HG02840 (cell line): ENCODE results near the gene AQP2.
"Not testable (repeated sequence)": the region's sequence is repeated elsewhere in the genome, so short reads cannot be mapped to it uniquely, and the experiment has no call there.

Source experiments
- ATAC-seq: cut with Tn5 transposase; IDR thresholded peaks from one replicate; pipeline ENCODE4 v1.9.1; 2021; ENCODE audit warnings: mild to moderate bottlenecking, moderate library complexity, moderate number of reproducible peaks; ENCODE audit not compliant: unreplicated experiment, low FRiP score

AQP2 gene

DNA sequence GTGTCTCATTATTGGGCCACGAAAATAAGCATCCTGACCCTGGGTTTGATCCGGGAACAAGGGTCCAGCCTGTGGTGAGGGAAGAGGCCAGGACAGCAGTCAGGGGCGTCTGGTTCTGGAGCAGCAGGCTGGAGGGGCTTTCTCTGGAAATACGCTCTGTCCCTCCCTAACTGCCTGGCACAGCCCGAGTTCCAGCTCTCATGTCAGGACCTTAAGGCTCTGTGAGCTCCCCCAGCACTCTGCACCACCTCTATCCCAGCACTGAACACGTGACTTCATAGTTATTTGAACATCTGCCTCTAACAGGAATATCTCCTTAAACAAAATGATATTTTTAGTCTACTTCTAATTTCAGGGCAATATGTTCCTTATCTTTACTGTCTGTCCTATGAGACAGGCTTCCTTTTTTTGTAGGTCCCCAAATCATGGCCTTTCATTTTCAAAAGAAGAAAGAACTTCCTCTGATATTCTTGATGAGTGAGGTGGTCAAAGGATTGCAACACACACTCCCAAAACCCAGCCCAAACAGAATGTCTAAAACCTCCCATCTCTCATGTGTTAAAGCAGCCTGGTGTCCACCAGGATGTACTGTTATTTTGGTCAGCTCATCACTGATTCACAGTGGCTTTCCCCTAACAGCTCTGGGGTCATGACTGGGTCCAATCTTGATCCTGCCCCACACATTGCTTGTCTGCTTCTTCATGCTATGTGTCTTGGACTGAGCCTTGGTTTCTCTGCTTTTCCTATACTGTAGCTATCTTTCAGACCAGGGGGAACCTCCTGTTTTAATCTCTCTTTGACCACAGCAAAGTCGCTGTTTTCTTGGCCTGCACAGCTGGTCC lies 31.9 kb downstream of the AQP2 start:
- ATAC-seq, result no peak

DNA sequence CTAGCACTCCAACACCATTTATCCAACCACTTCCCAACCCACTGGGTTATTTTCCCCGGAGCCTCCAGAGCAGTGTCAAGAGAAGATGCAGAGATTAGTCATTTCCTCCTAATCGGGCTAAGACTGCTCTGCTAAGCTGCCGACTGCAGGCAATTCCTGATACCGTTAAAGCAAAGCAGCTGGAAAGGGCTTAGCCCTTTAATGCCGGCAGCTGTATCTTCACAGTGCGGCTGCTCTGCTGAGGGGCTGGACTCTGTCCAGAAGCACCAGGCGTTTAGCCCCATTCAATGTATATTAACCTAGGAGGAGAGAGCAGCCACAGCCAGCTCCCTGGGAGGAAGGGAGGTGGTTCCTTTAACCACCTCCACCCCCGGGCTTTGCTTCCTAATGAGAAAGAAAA lies 33.4 kb downstream of the AQP2 start:
- no peak for ATAC-seq

DNA sequence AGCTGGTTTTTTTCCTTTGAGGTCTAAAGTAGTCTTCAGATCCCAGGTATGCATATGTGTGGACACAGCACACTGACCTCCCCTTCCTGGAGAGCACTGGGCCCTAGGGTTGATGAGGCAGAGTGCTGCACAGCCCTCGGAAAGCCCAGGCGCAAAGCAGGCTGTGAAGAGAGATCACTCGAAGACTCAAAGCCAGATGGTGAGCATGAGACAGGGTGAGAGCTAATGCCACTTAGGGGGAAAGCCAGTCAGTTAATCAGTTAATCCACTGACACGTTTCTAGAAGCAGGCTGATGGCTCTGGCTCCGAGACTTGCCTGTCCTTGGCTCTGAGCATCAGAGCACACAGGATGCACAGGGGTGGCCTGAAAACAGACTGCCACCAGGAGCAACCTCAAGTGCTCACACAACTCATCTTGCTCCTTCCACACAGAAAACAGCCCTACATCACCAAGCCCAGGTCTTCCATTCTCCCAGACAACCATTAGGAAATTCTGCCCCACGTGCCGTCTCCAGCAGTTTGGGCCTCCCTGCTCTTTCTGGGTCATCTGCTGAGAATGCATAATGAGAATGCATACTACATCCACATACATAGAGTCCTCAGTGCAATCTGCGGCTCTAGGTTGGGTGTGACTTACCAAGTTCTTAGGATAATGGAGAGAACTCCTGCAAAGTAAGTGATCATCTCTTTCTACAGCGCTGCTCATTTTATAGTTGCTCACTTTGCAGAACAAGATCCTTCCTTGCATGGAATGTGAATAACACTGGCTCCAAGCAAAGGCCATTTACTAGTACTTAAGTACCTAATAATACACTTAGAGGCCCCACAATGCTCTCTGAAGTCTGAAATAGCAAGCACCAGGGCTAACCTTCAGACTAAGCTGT lies 34.2 kb downstream of the AQP2 start:
- no peak for ATAC-seq

DNA sequence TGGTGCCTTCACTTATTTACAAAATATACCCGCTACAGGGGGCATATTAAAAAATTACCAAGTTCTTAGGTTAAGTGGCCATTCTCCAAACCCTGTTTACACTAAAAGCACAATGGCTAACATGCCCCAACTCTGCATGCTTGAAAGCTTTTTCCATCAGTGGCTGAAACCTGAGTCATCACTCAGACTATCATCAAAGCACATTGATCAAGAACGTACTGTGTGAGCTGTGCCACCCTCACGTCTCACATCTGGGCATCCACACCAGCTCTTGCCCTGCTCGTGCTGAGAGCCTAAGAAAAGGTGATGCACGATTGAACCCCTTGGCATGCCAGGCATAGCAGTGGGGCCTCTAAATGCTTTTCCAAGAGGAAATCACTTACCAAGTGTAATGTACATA lies 35.4 kb downstream of the AQP2 start:
- ATAC-seq, result no peak

DNA sequence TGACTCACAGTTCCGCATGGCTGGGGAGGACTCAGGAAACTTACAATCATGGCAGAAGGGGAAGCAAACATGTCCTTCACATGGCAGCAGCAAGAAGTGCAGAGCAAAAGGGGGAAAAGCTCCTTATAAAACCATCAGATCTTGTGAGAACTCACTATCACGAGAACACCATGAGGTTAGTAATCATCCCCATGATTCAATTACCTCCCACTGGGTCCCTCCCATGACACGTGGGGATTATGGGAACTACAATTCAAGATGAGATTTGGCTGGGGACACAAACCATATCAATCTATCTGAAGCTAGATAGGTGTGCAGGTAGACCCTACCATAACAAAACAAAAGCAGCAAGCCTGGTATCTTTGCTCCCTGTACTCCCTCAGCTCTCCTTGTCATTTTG lies 35.9 kb downstream of the AQP2 start:
- not testable (repeated sequence) for ATAC-seq

DNA sequence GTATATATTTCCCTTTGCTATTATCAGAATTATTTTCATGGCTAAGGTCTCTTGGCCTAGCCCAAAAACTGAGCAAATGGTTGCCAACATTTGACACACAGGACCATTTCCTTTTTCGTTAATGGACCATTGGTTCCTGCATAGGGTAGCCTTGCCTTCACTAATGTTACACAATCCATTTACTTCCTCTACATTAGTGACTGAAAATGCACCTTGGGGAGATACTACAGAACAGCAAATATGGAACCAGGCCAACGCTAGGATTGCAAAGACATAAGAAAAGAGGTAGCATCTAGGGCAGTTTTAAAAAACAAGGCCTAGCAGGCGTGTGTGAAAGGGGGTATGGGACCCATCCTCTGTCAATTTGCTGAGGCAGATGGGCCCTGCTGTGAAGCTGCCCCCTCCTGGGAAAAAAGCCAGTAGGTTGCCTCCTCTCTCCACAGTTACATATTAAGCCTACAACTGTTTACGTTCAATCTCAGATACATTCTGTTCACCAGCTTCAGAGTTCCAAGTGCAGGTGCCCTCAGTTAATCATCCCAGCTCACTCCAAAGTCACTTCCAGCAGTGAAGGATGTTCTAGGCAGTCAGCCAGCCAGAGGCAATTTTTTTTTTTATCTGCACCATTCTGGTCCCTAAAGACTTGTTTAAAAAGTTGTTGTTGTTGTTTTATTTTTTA lies 37.2 kb downstream of the AQP2 start:
- no peak for ATAC-seq

DNA sequence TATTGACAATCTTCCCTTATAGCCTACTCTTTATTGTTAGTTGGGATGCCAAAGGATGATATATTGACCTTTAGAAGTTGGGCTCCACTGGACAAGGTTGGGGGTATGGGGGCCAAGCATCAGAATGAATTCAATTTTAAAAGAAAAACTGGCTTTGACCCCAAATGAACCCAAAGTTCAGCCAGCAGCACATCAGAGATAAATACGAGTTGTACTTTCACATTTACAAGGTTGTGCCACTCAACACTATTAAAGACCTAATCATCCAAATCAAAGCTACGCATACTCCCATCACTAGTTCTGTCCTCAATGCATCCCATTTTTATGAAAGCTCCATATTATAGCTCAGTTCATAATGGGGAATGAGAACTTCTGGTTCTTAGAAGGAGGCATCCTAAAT lies 38.9 kb downstream of the AQP2 start:
- not testable (repeated sequence) for ATAC-seq

DNA sequence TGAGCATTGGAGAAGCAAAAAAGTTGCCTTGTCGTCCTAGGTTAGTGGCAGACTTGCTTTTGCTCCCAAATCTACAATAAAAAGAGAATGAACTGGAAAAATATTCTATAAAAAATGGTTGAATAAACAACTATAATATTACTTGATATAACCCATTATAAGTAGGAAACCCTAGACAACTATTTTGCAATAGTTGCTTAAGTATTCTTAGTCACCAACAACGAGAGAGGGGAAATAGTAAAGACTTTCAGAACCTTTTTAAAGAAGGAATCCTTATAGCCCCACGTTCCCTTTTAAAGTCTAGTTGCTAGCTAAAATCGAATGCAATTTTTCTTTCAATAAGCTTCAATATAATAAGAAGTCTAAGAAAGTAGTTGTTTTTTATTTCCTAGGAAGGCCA lies 39.7 kb downstream of the AQP2 start:
- no peak for ATAC-seq

DNA sequence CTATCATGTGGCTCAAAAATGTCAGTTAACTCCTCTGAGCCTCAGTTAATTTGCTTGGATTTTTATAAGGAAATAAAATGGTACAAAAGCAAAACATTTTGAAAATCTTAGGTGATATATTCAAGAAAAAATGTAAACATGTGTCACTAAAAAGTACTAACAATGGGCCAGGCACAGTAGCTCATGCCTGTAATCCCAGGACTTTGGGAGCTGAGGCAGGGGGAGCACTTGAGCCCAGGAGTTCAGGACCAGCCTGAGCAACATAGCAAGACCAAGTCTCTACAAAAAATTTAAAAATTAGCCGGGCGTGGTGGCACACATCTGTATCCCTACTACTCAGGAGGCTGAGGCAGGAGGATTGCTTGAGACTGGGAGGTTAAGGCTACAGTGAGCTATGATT lies 47.9 kb downstream of the AQP2 start:
- ATAC-seq, result no peak

DNA sequence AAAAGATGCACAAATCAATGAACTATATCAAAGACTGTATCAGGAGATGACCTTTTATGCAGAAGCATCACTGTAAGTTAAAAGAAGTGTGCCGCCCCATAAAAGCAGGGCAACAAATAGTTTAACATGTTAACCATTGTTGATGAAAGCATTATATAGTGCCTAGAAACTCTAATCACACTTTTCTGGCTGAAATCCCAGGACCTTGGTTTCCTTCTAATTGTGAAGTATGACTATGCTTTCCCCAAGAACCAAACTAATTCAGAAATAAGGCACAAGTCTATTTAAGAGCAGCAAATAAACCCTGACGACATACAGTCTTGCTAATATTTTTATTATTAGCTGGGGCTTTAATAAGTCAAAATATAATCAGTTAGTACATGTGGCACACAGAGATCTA lies 53.1 kb downstream of the AQP2 start:
- no peak for ATAC-seq

DNA sequence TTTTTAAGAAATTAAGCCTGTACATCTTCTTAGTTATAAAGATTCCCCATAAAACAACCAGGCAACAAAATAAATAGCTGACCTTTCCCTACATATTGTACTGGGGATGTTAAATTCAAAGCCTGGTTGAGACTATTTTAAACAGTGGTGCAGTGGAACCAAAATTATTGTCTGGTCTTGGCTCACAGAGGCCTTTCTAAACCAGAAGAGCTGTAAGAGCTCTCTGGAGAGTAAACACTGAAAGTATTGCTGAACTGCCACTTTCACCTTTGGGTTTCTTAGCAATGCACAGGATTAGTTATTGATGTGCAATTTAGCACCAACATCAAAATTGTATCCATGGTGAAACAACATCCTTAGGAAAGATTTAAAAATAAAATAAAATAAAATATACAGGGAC lies 54.2 kb downstream of the AQP2 start:
- ATAC-seq, result no peak

DNA sequence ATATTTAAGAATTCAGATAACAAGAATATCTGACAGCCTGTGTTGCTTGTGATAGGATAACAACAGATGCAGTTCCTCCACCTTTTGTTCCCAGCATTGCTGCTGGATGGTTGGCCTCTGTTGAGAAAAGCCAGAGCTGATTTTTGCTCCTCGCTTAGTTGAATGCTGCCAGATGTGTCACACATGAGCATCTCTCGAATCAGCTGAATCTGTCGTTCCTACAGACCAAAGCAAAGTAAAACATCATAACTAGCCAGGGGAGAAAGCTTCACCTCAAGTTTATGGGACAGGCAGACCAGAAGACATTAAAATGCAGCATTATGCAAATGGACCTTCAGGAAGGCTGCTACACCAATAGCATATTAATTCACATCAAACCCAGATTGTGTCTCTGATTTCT lies 54.6 kb downstream of the AQP2 start:
- no peak for ATAC-seq

DNA sequence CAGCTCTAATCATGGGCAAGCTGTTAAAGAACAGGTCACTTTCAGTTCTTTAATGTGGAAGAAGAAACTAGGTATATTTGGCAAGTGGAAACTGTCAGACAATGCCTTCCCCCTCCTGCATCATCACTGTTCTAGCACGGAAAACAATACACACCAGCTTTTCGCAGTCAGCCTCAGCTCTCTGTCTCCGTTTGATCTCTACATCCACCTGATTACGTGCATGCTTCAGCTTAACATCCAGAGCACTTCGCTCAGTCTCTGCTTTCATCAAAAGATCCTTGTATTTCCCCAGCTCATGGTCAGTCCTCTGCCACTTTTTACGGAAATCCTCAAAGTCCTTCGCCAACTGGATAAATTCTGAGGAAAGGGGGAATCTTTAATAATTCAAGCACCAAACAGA lies 55.7 kb downstream of the AQP2 start:
- ATAC-seq, result no peak

DNA sequence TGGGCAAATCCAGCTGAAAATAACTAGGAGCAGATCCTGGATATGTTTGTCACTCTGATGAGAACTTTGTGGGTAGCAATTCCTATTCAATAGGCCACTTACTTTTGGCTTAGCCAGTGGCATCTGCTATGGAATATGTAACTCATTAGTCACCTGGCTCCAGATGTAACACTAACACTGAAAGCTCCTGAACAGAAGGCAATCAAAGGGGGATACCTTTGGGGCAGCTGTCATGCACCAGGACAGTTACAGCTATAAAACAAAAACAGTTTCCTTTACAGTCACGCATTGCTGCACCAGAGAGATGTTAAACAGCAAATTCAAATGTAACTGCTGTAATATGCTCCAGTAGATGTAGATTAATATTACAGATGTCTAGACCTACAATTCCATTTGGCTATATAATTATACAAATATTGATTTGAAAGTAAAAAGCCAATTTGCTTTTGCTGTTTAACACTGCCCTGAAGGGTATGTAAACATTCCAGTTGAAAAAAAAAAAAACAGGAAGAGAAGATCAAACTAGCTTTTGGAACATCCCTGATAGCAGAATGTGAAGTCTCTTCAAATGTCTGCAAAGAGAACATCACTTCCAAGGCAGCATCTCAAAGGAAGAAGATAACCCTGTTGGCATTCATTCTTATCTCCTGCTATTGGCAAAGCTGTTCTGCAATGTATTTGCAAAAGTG lies 56.4 kb downstream of the AQP2 start:
- ATAC-seq, result no peak
